ENCODE measurements around the gene BOLA1. TPM values are rescaled to one million over a fixed set of nuclear protein-coding genes. Genes with fewer than 3 reads are reported as not detected.

BOLA1 gene
- total RNA-seq, 1 donor from 2014 or later, result 17.6 TPM

- Histone ChIP-seq H3K27me3 (ENCODE audit: control insufficient read depth, insufficient read depth, low read length) (no peaks in the 10 kb centered on the region), H3K4me3 (ENCODE audit: low read depth, low read length) (peak overlapping the region; percentile 53), H3K36me3 (ENCODE audit: control insufficient read depth, insufficient read depth, low read length) (peaks cover 19% of the 10 kb centered on the region)
- DNase-seq (ENCODE audit: low read depth), result no peak
- FAIRE-seq, result no peak
- TF ChIP-seq CTCF (IDR thresholded peaks at IDR 0.05; ENCODE audit: insufficient read depth, low read length, severe bottlenecking), result no peak
Observed at GRCh38 chr1:149928401-149928724, 29.0 kb downstream of the BOLA1 start.

DNA sequence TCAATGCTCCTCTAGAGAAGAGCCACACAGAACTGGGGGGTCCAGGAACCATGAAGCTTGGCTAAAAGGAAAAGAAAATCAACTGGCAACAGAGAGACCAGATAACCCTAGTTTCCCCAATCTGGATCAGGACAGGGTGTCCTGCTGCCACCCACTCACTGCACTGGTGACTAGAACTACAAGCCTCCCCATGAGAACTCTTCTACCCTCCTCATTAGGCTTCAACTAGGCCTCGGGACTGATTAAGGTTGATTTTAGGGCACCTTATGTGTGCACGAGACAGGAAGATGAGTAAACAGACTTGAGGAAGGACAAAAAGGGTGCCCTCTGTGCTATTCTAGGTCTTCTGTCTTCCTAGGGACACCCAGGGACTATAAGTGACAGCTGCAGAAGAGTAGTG lies 30.5 kb downstream of the BOLA1 start:
- H3K4me3 ChIP-seq (ENCODE audit: low read depth, low read length), result no peak overlapping the region
- DNase-seq (ENCODE audit: low read depth) (no peak), FAIRE-seq (no peak)
- TF ChIP-seq CTCF (IDR thresholded peaks at IDR 0.05; ENCODE audit: insufficient read depth, low read length, severe bottlenecking), result no peak
- peaks cover 10% of the 10 kb centered on the region for H3K36me3 ChIP-seq (ENCODE audit: control insufficient read depth, insufficient read depth, low read length)
- H3K27me3 ChIP-seq (ENCODE audit: control insufficient read depth, insufficient read depth, low read length), result no peaks in the 10 kb centered on the region

DNA sequence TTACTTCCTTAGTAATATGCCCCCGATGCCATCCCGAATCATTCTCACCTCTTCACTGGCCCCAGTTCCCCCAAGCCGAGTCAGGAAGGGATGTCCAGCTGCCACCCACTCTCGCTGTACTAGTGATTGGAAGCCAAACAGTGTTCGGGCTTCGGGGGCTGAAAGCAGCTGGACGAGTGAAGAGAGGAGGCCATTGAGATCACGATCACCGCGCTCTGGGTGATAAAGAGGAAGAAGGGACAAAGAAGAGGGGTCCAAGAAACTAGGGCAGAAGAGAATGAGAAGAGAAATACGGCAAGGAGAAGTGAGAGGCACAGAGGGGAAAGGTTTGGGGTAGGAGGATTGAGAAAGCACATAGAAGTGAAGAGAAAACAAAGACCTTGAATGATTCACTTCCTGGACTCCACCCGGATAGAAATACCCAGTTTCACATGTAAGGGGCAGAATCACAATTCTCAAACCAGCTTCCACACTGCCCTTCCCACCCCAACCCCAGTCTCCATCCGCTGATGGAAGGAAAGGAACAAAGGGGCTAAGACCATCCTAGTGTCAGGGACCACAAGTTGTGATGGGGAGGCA lies 31.9 kb downstream of the BOLA1 start:
- H3K36me3 ChIP-seq (ENCODE audit: control insufficient read depth, insufficient read depth, low read length), result peaks cover 4% of the 10 kb centered on the region
- DNase-seq (ENCODE audit: low read depth), result peak; percentile 68
- FAIRE-seq, result no peak
- TF ChIP-seq CTCF (IDR thresholded peaks at IDR 0.05; ENCODE audit: insufficient read depth, low read length, severe bottlenecking), result no peak
- H3K27me3 ChIP-seq (ENCODE audit: control insufficient read depth, insufficient read depth, low read length), result no peaks in the 10 kb centered on the region
- no peak overlapping the region for H3K4me3 ChIP-seq (ENCODE audit: low read depth, low read length)

GRCh38 chr1:149932474-149932873 lies 33.1 kb downstream of the BOLA1 start:
- FAIRE-seq (no peak), DNase-seq (ENCODE audit: low read depth) (no peak)
- no peaks in the 10 kb centered on the region for H3K27me3 ChIP-seq (ENCODE audit: control insufficient read depth, insufficient read depth, low read length)
- H3K36me3 ChIP-seq (ENCODE audit: control insufficient read depth, insufficient read depth, low read length), result peaks cover 2% of the 10 kb centered on the region
- no peak for TF ChIP-seq CTCF (IDR thresholded peaks at IDR 0.05; ENCODE audit: insufficient read depth, low read length, severe bottlenecking)
- no peak overlapping the region for H3K4me3 ChIP-seq (ENCODE audit: low read depth, low read length)

DNA sequence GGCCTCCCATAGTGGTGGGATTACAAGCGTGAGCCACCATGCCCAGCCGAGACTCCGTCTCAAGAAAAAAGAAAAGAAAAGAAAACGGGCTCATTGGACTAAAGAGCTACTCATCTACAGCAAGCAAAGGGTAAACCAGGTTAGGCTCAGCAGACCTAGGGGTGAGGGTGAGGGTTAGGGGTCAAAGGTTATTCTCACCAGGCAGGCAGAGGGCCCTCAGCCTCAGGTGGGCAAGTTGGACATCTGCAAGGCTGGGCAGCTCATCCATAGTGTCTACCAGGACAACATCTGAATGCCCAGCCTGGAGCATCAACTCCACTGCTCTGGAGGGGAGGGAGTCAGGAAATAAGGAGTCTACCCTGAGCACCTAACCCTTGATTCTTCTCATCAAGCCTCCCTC lies 33.8 kb downstream of the BOLA1 start:
- DNase-seq (ENCODE audit: low read depth), result no peak
- Histone ChIP-seq H3K27me3 (ENCODE audit: control insufficient read depth, insufficient read depth, low read length) (no peaks in the 10 kb centered on the region), H3K4me3 (ENCODE audit: low read depth, low read length) (no peak overlapping the region), H3K36me3 (ENCODE audit: control insufficient read depth, insufficient read depth, low read length) (peaks cover 2% of the 10 kb centered on the region)
- TF ChIP-seq CTCF (IDR thresholded peaks at IDR 0.05; ENCODE audit: insufficient read depth, low read length, severe bottlenecking), result no peak
- FAIRE-seq, result no peak

DNA sequence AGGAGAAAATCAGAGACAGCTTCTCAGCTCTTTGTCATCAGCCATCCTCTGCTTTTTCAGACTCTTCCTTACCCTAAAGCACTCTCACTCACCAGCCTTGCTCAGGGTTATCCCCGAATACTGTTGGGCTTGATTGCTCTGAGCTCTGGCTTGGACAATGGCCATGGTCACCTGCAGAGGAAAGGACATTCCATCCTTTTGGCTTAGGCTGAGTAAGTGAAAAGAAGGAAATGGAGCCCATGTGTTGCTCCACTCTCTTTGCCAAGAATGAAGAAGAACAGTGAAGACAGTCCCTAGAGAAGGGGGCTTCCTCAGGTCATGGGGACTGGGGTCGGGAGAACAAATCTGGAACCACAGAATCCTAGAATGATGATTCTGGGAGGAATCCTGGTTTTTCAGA lies 35.0 kb downstream of the BOLA1 start:
- DNase-seq (ENCODE audit: low read depth), result no peak
- H3K36me3 ChIP-seq (ENCODE audit: control insufficient read depth, insufficient read depth, low read length), result peaks cover 2% of the 10 kb centered on the region
- no peak for TF ChIP-seq CTCF (IDR thresholded peaks at IDR 0.05; ENCODE audit: insufficient read depth, low read length, severe bottlenecking)
- no peak overlapping the region for H3K4me3 ChIP-seq (ENCODE audit: low read depth, low read length)
- no peaks in the 10 kb centered on the region for H3K27me3 ChIP-seq (ENCODE audit: control insufficient read depth, insufficient read depth, low read length)
- FAIRE-seq, result no peak

Data from bronchial epithelial cell (primary cell).